Measurements from ENCODE around the gene MVB12B. TPM values are rescaled to one million over a fixed set of nuclear protein-coding genes. Genes with fewer than 3 reads are reported as not detected.

Gene MVB12B
- total RNA-seq, 1 donor from 2014 or later, result 13.1 TPM

GRCh38 chr9:126430124-126430523, 103.5 kb downstream of the MVB12B start:
- H3K4me3 Mint-ChIP-seq (ENCODE audit: unreplicated experiment), result no peak overlapping the region
- no peaks in the 10 kb centered on the region for H3K27me3 Mint-ChIP-seq (ENCODE audit: low read depth)
- no peak overlapping the region for H3K27ac Mint-ChIP-seq (ENCODE audit: unreplicated experiment)
- DNase-seq (ENCODE audit: low spot score), result no peak
- no peak for TF ChIP-seq CTCF (IDR thresholded peaks at IDR 0.05)
- no peaks in the 10 kb centered on the region for H3K9me3 Mint-ChIP-seq (ENCODE audit: low read depth)
- H3K4me1 Mint-ChIP-seq (ENCODE audit: low read depth), result no peaks in the 10 kb centered on the region
- peaks cover 14% of the 10 kb centered on the region for H3K36me3 Mint-ChIP-seq (ENCODE audit: low read depth)

GRCh38 chr9:126431077-126431742, 104.6 kb downstream of the MVB12B start:
- no peaks in the 10 kb centered on the region for H3K9me3 Mint-ChIP-seq (ENCODE audit: low read depth)
- no peaks in the 10 kb centered on the region for H3K4me1 Mint-ChIP-seq (ENCODE audit: low read depth)
- no peak overlapping the region for H3K27ac Mint-ChIP-seq (ENCODE audit: unreplicated experiment)
- no peak for TF ChIP-seq CTCF (IDR thresholded peaks at IDR 0.05)
- H3K27me3 Mint-ChIP-seq (ENCODE audit: low read depth), result no peaks in the 10 kb centered on the region
- no peak for DNase-seq (ENCODE audit: low spot score)
- H3K36me3 Mint-ChIP-seq (ENCODE audit: low read depth), result peaks cover 13% of the 10 kb centered on the region
- no peak overlapping the region for H3K4me3 Mint-ChIP-seq (ENCODE audit: unreplicated experiment)

- H3K4me1 Mint-ChIP-seq (ENCODE audit: low read depth), result no peaks in the 10 kb centered on the region
- H3K27ac Mint-ChIP-seq (ENCODE audit: unreplicated experiment), result no peak overlapping the region
- no peaks in the 10 kb centered on the region for H3K27me3 Mint-ChIP-seq (ENCODE audit: low read depth)
- H3K9me3 Mint-ChIP-seq (ENCODE audit: low read depth), result no peaks in the 10 kb centered on the region
- TF ChIP-seq CTCF (IDR thresholded peaks at IDR 0.05), result no peak
- peaks cover 13% of the 10 kb centered on the region for H3K36me3 Mint-ChIP-seq (ENCODE audit: low read depth)
- H3K4me3 Mint-ChIP-seq (ENCODE audit: unreplicated experiment), result no peak overlapping the region
- DNase-seq (ENCODE audit: low spot score), result no peak
These were observed 106.0 kb downstream of the MVB12B start for GRCh38 chr9:126432659-126433058.

- no peak overlapping the region for H3K27ac Mint-ChIP-seq (ENCODE audit: unreplicated experiment)
- no peak overlapping the region for H3K4me3 Mint-ChIP-seq (ENCODE audit: unreplicated experiment)
- TF ChIP-seq CTCF (IDR thresholded peaks at IDR 0.05), result no peak
- H3K27me3 Mint-ChIP-seq (ENCODE audit: low read depth), result no peaks in the 10 kb centered on the region
- no peak for DNase-seq (ENCODE audit: low spot score)
- no peaks in the 10 kb centered on the region for H3K9me3 Mint-ChIP-seq (ENCODE audit: low read depth)
- H3K36me3 Mint-ChIP-seq (ENCODE audit: low read depth), result peaks cover 7% of the 10 kb centered on the region
- H3K4me1 Mint-ChIP-seq (ENCODE audit: low read depth), result peaks cover 11% of the 10 kb centered on the region
These were observed 108.5 kb downstream of the MVB12B start for GRCh38 chr9:126435105-126435504.

GRCh38 chr9:126435626-126436025, 109.0 kb downstream of the MVB12B start:
- no peak overlapping the region for H3K4me3 Mint-ChIP-seq (ENCODE audit: unreplicated experiment)
- H3K27ac Mint-ChIP-seq (ENCODE audit: unreplicated experiment), result no peak overlapping the region
- peaks cover 11% of the 10 kb centered on the region for H3K4me1 Mint-ChIP-seq (ENCODE audit: low read depth)
- no peak for TF ChIP-seq CTCF (IDR thresholded peaks at IDR 0.05)
- DNase-seq (ENCODE audit: low spot score), result no peak
- H3K9me3 Mint-ChIP-seq (ENCODE audit: low read depth), result no peaks in the 10 kb centered on the region
- H3K36me3 Mint-ChIP-seq (ENCODE audit: low read depth), result peaks cover 4% of the 10 kb centered on the region
- H3K27me3 Mint-ChIP-seq (ENCODE audit: low read depth), result no peaks in the 10 kb centered on the region
